D721Med (cell line): Measurements from ENCODE around the gene CCDC194.

Experiments
- DNase-seq: peaks from one replicate; pipeline ENCODE4 v3.0.0; 2011; ENCODE audit warnings: low spot score; ENCODE audit not compliant: insufficient read length
- FAIRE-seq: peaks from 2 replicates; lab custom pipeline; 2011; peaks lifted over from hg19 to GRCh38; lab: Jason Lieb, UNC
- TF ChIP-seq, protein P1 (sequence below): IDR thresholded peaks from 2 replicates; pipeline ENCODE4 v1.5.1; 2012; ENCODE audit warnings: mild to moderate bottlenecking, control low read depth; ENCODE audit not compliant: insufficient read depth; ENCODE audit errors: missing control alignments

The CCDC194 gene

DNA sequence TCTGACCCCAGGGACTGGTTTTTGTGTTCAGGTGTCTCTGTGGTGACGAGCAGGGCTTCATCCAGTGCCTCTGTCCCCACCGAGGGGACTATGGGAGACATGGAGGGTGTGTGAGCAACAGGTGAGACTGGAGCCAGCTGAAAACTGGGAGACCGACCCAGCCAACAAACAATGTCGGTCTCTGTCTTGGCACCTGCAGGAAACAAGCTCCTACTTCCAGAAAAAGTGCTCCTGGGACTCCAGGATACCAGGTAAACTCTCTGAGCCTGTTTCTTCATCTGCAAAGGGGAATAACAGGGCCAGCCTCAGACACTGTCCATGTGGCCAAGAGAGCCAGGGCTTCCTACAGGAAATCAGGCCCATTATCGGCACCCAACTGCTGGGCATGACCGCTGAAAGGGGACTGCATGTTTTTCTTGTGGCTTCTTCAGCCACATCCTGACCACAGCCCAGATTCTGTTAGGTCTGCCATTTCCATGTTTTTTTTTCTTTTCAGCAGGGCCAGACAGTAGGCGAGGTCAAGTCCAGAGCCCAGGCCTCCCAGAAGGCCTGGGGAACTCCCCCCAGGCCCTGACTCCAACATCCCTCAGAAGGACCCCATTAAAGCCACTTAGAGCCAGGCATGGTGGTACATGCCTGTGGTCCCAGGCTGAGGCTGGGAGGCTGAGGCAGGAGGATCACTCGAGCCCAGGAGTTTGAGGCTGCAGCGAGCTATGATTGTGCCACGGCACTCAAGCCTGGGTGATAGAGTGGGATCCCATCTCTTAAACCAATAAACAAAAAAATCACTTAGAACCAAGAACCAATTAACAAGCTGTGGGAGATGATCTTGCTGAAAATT is 12.3 kb upstream of the CCDC194 start:
- DNase-seq = no peak
- FAIRE-seq = no peak
- TF ChIP-seq, protein P1, sequence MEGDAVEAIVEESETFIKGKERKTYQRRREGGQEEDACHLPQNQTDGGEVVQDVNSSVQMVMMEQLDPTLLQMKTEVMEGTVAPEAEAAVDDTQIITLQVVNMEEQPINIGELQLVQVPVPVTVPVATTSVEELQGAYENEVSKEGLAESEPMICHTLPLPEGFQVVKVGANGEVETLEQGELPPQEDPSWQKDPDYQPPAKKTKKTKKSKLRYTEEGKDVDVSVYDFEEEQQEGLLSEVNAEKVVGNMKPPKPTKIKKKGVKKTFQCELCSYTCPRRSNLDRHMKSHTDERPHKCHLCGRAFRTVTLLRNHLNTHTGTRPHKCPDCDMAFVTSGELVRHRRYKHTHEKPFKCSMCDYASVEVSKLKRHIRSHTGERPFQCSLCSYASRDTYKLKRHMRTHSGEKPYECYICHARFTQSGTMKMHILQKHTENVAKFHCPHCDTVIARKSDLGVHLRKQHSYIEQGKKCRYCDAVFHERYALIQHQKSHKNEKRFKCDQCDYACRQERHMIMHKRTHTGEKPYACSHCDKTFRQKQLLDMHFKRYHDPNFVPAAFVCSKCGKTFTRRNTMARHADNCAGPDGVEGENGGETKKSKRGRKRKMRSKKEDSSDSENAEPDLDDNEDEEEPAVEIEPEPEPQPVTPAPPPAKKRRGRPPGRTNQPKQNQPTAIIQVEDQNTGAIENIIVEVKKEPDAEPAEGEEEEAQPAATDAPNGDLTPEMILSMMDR = no peak

DNA sequence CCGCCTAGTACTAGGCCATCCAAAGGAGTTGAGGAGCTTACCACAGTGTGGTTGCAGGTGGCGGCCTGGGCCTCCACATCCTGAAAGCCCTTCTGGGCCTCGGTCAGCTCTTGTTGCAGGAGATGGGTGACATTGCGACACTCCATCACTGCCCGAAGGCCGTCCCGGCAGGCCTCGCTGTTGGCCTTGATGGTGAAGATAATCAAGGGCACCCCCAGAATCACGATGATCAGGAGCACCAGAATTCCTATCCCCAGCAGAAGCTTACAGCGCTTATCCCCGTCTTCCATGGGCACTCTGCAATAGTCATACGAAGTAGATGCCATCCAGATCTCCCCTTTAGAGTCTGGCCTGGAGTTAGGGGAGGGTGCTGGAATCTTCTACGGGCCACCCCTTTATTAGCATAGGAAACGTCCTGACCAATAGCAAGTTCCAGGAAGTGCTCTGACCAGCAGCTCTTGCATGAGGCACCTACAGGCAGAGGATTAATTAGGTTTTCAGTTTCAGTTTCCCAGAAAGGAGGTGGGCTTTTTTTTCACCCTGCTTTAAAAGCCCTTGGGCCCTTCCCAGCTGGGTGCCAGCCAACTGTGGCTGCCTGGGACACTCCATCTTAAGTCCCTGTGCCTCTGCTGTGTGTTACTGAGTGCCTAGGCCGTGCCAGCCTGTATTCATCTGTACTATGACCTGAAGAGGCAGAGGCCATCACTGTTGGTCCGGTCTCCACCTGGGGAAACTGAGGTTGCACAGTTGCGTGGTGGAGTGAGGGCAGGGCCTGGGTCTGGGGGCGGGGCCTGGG is 11.5 kb upstream of the CCDC194 start, which contains the start of gene BST2:
Gene BST2, minus strand, starts transcription at position 381 of the 796 bp plus-strand sequence. Its CDS starts 55 bp downstream, at position 326.
- TF ChIP-seq, protein P1 = no peak
- no peak for DNase-seq
- no peak for FAIRE-seq

DNA sequence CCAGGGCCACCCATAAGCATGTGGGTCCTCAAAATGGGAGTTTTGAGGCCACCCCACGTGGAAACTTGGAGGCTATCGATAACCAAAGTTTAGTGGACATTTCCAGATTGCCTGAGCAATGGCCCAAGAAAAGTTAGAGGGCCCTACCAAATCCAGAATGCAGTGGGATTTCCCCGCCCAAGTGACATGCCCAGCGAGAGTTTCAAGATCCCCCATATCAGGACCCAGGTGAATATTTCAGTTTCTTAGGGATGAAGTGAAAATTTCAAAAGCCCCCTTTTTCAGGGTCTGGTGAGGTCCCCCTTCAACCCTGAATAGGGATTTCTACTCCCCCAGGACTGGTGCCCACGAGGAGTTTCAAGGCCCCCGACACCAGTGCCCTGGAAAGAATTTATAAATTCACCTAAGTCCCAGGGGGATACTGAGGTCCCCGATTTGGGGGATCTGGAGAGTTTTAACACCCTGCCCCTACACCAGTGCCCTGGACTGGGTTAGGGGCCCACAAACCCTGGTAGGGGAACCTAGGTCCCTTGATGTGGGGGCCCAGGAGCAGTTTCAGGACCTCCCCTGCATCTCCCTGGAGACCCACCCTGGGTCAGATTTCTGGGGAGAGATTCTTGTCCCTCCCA is 10.7 kb upstream of the CCDC194 start:
- DNase-seq (no peak), FAIRE-seq (no peak)
- TF ChIP-seq, protein P1 = no peak

DNA sequence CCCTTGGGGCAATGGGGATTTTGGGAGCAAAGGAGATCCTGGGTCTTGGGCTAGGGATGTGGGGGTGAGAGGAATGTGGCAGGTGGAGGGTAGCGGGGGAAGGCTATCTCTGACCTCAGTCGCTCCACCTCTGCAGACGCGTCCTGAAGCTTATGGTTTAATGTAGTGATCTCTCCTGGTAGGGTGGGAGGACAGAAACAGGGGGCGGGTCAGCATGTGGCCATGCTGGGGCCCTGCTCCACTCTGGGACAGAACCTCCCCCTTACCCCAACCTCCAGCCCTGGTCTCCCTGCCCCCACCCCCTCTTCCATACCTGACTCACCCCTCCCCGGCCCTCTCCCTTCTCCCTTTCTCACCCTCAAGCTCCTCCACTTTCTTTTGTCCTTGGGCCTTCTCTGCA is 10.0 kb upstream of the CCDC194 start:
- FAIRE-seq (no peak), DNase-seq (no peak)
- TF ChIP-seq, protein P1 = no peak

DNA sequence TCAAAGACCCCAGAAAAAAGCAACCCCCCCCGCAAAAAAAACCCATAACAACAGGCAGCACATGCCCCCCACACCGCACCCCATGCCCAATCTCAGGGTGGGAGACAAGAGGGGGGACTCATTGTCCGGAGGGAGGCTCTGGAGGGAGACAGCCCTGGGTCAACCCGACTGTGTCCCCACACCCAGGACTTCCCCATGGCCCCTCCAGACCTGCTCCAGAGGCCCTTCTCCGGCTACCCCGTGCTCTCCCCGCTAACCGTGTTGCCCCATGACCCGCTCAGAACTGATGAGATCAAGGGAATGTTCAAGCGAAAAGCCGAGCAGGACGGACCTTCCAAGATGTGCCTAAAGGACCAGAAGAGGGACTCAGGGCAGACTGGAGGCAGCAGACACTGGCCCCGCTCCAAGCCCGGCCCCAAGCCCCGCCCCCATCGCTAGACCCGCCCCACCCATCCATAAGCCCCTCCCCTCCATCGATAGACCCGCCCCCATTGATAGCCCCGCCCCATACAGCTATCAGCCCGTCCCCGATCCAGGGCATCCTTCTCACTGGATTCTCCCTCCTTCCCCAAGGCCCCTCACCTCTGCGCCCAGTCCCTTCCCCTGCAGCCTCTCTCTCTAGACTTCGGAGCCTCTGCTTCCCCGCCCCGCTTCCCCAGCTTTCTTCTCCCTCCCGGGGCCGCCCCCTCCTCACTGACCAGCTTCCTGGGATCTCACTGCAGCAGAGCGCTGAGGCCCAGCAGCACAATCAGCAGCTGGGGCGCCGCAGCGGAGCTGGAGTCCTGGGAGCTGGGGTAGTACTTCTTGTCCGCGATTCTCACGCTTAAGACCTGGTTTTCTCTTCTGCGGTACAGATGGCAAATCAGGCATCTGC is 9.2 kb upstream of the CCDC194 start:
- TF ChIP-seq, protein P1 = no peak
- DNase-seq = no peak
- FAIRE-seq = no peak

DNA sequence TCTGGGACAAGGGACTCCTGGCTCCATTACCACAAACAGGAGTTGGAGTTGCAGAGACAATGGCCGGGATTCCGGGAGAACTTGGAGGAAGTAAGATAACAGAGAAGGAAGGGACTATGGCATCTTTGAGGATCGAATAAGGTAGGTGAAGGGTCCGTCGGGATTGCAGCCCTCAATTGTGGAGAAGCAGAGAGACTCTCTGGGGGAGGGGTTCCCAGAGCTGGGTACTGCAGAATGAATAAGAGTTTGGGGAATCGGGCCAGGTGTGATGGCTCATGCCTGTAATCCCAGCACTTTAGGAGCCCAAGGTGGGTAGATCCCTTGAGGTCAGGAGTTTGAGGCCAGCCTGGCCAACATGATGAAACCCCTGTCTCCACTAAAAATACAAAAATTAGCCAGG is 7.6 kb upstream of the CCDC194 start:
- TF ChIP-seq, protein P1 = no peak
- DNase-seq (no peak), FAIRE-seq (no peak)
